Lower lobe of right lung (tissue), 2 donors: ENCODE data around the gene LHFPL3. TPM values are rescaled to one million over a fixed set of nuclear protein-coding genes. Genes with fewer than 3 reads are reported as not detected.

Experiments
- ATAC-seq, 2 donors: fragments of 200-7000 bp; cut with Tn5 transposase; one replicate each; pipeline ENCODE4 v1.9.1; 2020 to 2022; ENCODE audit warnings: mild to moderate bottlenecking in 2 of 2, moderate library complexity in 2 of 2
- DNase-seq: peaks from one replicate; pipeline ENCODE4 v3.0.0-alpha.2; 2020
- H3K27ac ChIP-seq: fragments of 200-600 bp; one replicate; pipeline ENCODE4 v1.8.0; 2022
- H3K27me3 ChIP-seq: fragments of 200-600 bp; one replicate; pipeline ENCODE4 v1.8.0; 2022; ENCODE audit warnings: low read depth
- H3K36me3 ChIP-seq: fragments of 200-600 bp; one replicate; pipeline ENCODE4 v1.8.0; 2022; ENCODE audit warnings: mild to moderate bottlenecking
- H3K4me1 ChIP-seq: fragments of 200-600 bp; one replicate; pipeline ENCODE4 v1.8.0; 2022
- H3K4me3 ChIP-seq: fragments of 200-600 bp; one replicate; pipeline ENCODE4 v1.8.0; 2022; ENCODE audit warnings: mild to moderate bottlenecking
- H3K9me3 ChIP-seq: fragments of 200-600 bp; one replicate; pipeline ENCODE4 v1.8.0; 2022
- intact Hi-C: fragments of 100-400 bp; cut with DNase I; formaldehyde crosslinking; loops from one replicate; pipeline ENCODE4 v1.11.0; 2022
- total RNA-seq: library from RNA; stranded (reverse); fragmentation: NEBNext Ultra II Directional; extraction: Animal tissue kit (Norgen Biotek cat#: 25700); gene quantifications from one replicate; pipeline ENCODE4 v1.2.1, GENCODE V29; 2021
- TF ChIP-seq, protein P1 (sequence below): fragments of 200-600 bp; IDR thresholded peaks from one replicate; pipeline ENCODE4 v1.8.0; 2022; ENCODE audit warnings: antibody characterized with exemption, mild to moderate bottlenecking
- donor health status: DM: no; HTN: yes; CAD: no; lungs with severe emphysema.

The LHFPL3 gene
- total RNA-seq, 1 donor from 2014 or later = not detected

GRCh38 chr7:104779888-104780287 lies 451.5 kb downstream of the LHFPL3 start:
- no peaks in the 10 kb centered on the region for H3K36me3 ChIP-seq
- H3K4me1 ChIP-seq = no peaks in the 10 kb centered on the region
- H3K27ac ChIP-seq = no peak overlapping the region
- H3K9me3 ChIP-seq = no peaks in the 10 kb centered on the region
- no peak for ATAC-seq
- no peaks in the 10 kb centered on the region for H3K27me3 ChIP-seq
- intact Hi-C loops = no loop called here
- TF ChIP-seq, protein P1, sequence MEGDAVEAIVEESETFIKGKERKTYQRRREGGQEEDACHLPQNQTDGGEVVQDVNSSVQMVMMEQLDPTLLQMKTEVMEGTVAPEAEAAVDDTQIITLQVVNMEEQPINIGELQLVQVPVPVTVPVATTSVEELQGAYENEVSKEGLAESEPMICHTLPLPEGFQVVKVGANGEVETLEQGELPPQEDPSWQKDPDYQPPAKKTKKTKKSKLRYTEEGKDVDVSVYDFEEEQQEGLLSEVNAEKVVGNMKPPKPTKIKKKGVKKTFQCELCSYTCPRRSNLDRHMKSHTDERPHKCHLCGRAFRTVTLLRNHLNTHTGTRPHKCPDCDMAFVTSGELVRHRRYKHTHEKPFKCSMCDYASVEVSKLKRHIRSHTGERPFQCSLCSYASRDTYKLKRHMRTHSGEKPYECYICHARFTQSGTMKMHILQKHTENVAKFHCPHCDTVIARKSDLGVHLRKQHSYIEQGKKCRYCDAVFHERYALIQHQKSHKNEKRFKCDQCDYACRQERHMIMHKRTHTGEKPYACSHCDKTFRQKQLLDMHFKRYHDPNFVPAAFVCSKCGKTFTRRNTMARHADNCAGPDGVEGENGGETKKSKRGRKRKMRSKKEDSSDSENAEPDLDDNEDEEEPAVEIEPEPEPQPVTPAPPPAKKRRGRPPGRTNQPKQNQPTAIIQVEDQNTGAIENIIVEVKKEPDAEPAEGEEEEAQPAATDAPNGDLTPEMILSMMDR = no peak
- H3K4me3 ChIP-seq = no peak overlapping the region
- no peak for DNase-seq

DNA sequence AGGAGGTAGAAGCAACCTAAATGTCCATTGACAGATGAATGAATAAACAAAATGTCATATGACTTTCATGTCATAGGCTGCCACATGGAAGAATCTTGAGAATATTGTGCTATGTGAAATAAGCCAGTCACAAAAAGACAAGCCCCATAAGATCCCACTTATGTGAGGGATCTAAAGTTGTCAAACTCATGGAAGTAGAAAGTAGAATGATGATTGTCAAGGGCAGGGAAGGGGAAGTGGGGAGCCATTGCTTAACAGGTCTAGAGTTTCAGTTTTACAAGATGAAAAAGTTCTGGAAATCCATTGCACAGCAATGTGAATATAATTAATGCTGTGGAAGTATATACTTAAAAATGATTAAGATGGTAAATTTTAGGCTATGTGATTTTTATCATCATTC lies 456.3 kb downstream of the LHFPL3 start:
- DNase-seq = no peak
- TF ChIP-seq, protein P1 = no peak
- Histone ChIP-seq H3K9me3 (no peaks in the 10 kb centered on the region), H3K27ac (no peak overlapping the region), H3K4me1 (no peaks in the 10 kb centered on the region), H3K36me3 (no peaks in the 10 kb centered on the region), H3K4me3 (no peak overlapping the region), H3K27me3 (no peaks in the 10 kb centered on the region)
- intact Hi-C loops = no loop called here
- no peak for ATAC-seq

GRCh38 chr7:104789780-104790179 lies 461.4 kb downstream of the LHFPL3 start:
- DNase-seq (no peak), ATAC-seq (no peak)
- Histone ChIP-seq H3K4me3 (no peak overlapping the region), H3K36me3 (no peaks in the 10 kb centered on the region), H3K9me3 (no peaks in the 10 kb centered on the region), H3K27ac (no peak overlapping the region), H3K27me3 (no peaks in the 10 kb centered on the region), H3K4me1 (no peaks in the 10 kb centered on the region)
- intact Hi-C loops = no loop called here
- TF ChIP-seq, protein P1 = no peak

DNA sequence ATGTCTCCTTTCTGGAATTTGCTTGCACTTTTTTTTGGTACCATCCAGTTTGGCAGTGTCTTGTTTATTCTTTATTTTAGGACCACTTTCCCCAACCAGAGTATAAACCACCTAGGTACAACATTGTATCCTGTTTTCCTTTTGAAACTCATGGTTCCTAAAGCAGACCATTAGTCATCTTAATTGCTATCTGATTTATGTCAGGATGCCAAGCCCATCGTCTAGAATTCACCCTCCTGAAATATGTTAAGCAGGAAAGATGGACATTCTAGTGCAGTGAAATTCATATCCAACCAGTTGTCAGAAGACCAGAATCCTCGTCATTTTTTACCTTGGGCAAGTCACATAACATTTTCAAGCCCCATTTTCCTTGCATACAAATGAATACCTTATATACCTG lies 462.0 kb downstream of the LHFPL3 start:
- H3K4me1 ChIP-seq = no peaks in the 10 kb centered on the region
- no peak for ATAC-seq

GRCh38 chr7:104791080-104791479 lies 462.7 kb downstream of the LHFPL3 start:
- Histone ChIP-seq H3K36me3 (no peaks in the 10 kb centered on the region), H3K27ac (no peak overlapping the region), H3K27me3 (no peaks in the 10 kb centered on the region), H3K4me1 (no peaks in the 10 kb centered on the region), H3K4me3 (no peak overlapping the region), H3K9me3 (no peaks in the 10 kb centered on the region)
- ATAC-seq (no peak), DNase-seq (no peak)
- TF ChIP-seq, protein P1 = no peak
- intact Hi-C loops = no loop called here

More for the DNA sequence above, 462.0 kb downstream of the LHFPL3 start:
- Histone ChIP-seq H3K4me3 (no peak overlapping the region), H3K27me3 (no peaks in the 10 kb centered on the region), H3K36me3 (no peaks in the 10 kb centered on the region), H3K9me3 (no peaks in the 10 kb centered on the region), H3K27ac (no peak overlapping the region)
- no peak for DNase-seq
- TF ChIP-seq, protein P1 = no peak
- intact Hi-C loops = no loop called here

- Histone ChIP-seq H3K27ac (no peak overlapping the region), H3K36me3 (no peaks in the 10 kb centered on the region), H3K27me3 (no peaks in the 10 kb centered on the region), H3K9me3 (no peaks in the 10 kb centered on the region), H3K4me1 (no peaks in the 10 kb centered on the region), H3K4me3 (no peak overlapping the region)
- TF ChIP-seq, protein P1 = no peak
- DNase-seq (no peak), ATAC-seq (no peak)
- intact Hi-C loops = no loop called here
Measured at GRCh38 chr7:104793066-104793465, 464.7 kb downstream of the LHFPL3 start.
